CD4-positive, alpha-beta T cell (primary cell): ENCODE data around the gene TMED9. TPM values are rescaled to one million over a fixed set of nuclear protein-coding genes. Genes with fewer than 3 reads are reported as not detected.
A peak's percentile ranks its signal among the peaks of the same experiment; 100 is the strongest.

ENCODE experiments used
- ATAC-seq: fragments of 200-7000 bp; cut with Tn5 transposase; one replicate; pipeline ENCODE4 v1.10.0; 2022; ENCODE audit warnings: mild to moderate bottlenecking; ENCODE audit not compliant: poor library complexity
- CTCF ChIA-PET: fragments of 350-600 bp; sonication (Branson Sonifier 250); formaldehyde crosslinking; loops from one replicate; lab custom pipeline; 2021; ENCODE audit warnings: antibody characterized with exemption, inconsistent platforms; lab: Charles Lee
- POLR2A ChIA-PET: fragments of 350-600 bp; sonication (Branson Sonifier 250); formaldehyde crosslinking; loops from one replicate; lab custom pipeline; 2021; ENCODE audit warnings: antibody characterized with exemption, inconsistent platforms; lab: Charles Lee
- DNase-seq, 14 experiments: peaks; one replicate each; pipeline ENCODE4 v3.0.0-alpha.2; 2013 to 2020; ENCODE audit warnings: mixed read lengths in 2 of 14
- H3K27ac ChIP-seq, 2 donors: one replicate each; pipeline versions ENCODE4 v1.5.1 to v1.7.0; 2013; ENCODE audit warnings: low read length in 2 of 2, low read depth in 1 of 2, mild to moderate bottlenecking in 1 of 2
- H3K27me3 ChIP-seq, 2 experiments: 1 replicate in 1 of 2; 2 replicates in 1 of 2; pipeline versions ENCODE4 v1.6.1 to v1.7.0; 2013; ENCODE audit warnings: low read length in 2 of 2, control low read depth in 1 of 2, mild to moderate bottlenecking in 1 of 2, moderate library complexity in 1 of 2; ENCODE audit not compliant: insufficient read depth in 2 of 2, control insufficient read depth in 1 of 2
- H3K36me3 ChIP-seq: one replicate; pipeline ENCODE4 v1.6.1; 2013; ENCODE audit warnings: low read length, control low read depth; ENCODE audit not compliant: insufficient read depth
- H3K4me1 ChIP-seq: one replicate; pipeline ENCODE4 v1.6.1; 2013; ENCODE audit warnings: low read length, control low read depth; ENCODE audit not compliant: insufficient read depth
- H3K4me3 ChIP-seq: one replicate; pipeline ENCODE4 v1.5.1; 2013; ENCODE audit warnings: mild to moderate bottlenecking, low read length, moderate library complexity
- H3K9me3 ChIP-seq, 2 experiments: 1 replicate in 1 of 2; 2 replicates in 1 of 2; pipeline versions ENCODE4 v1.6.1 to v1.7.0; 2013; ENCODE audit warnings: low read length in 2 of 2, mild to moderate bottlenecking in 2 of 2, control low read depth in 1 of 2, moderate library complexity in 1 of 2; ENCODE audit not compliant: control insufficient read depth in 1 of 2, insufficient read depth in 1 of 2
- H3K27ac Mint-ChIP-seq: one replicate; pipeline ENCODE4 v1.8.0; 2020; ENCODE audit warnings: mixed read lengths
- H3K27me3 Mint-ChIP-seq: one replicate; pipeline ENCODE4 v1.8.0; 2021; ENCODE audit warnings: mixed read lengths
- H3K36me3 Mint-ChIP-seq: one replicate; pipeline ENCODE4 v1.8.0; 2021; ENCODE audit warnings: low read depth, mixed read lengths
- H3K4me1 Mint-ChIP-seq: one replicate; pipeline ENCODE4 v1.8.0; 2021; ENCODE audit warnings: low read depth, mixed read lengths
- H3K4me3 Mint-ChIP-seq: one replicate; pipeline ENCODE4 v1.8.0; 2020; ENCODE audit warnings: mild to moderate bottlenecking, mixed read lengths
- H3K9me3 Mint-ChIP-seq: one replicate; pipeline ENCODE4 v1.8.0; 2020; ENCODE audit warnings: mixed read lengths
- CTCF ChIP-seq: fragments of 200-600 bp; IDR thresholded peaks from one replicate; pipeline ENCODE4 v1.8.0; 2022; ENCODE audit warnings: antibody characterized with exemption, mild to moderate bottlenecking
- intact Hi-C, 2 experiments: fragments of 100-400 bp; cut with DNase I in 1 of 2; cut with micrococcal nuclease in 1 of 2; formaldehyde crosslinking; loops; one replicate each; pipeline versions ENCODE4 v1.15.1 to v1.9.0; 2023 to 2025; cut with DNase I, micrococcal nuclease
- total RNA-seq, 174 experiments: library from RNA in 2 of 174; stranded (reverse) in 2 of 174; gene quantifications; one replicate each; pipeline ENCODE4 v1.2.3 and lab custom pipeline; 2021 to 2026

Gene TMED9
- total RNA-seq, 2 experiments from 2014 or later, result 42.7 to 47.8 TPM

GRCh38 chr5:177595026-177595585 is 3.1 kb downstream of the TMED9 start:
- intact Hi-C loops, result no loop called here
- ChIA-PET CTCF (no interaction called here), POLR2A (no interaction called here)
- Histone ChIP-seq H3K27ac (no peak overlapping the region), H3K4me3 (no peak overlapping the region), H3K27me3 (no peaks in the 10 kb centered on the region), H3K9me3 (no peaks in the 10 kb centered on the region), H3K4me1 (peaks cover 41% of the 10 kb centered on the region), H3K36me3 (peaks cover 39% of the 10 kb centered on the region)
- Mint-ChIP-seq H3K4me3 (peak overlapping the region; percentile 38), H3K9me3 (no peaks in the 10 kb centered on the region), H3K27ac (no peak overlapping the region), H3K27me3 (peaks cover 9% of the 10 kb centered on the region), H3K4me1 (peaks cover 42% of the 10 kb centered on the region), H3K36me3 (peaks cover 50% of the 10 kb centered on the region)
- TF ChIP-seq CTCF, result no peak
- no peak for ATAC-seq
- DNase-seq, result peak in 1 of 14 experiments; percentile 15

GRCh38 chr5:177595991-177596774 is 4.2 kb downstream of the TMED9 start:
- Histone ChIP-seq H3K27ac (no peak overlapping the region), H3K4me3 (no peak overlapping the region), H3K9me3 (no peaks in the 10 kb centered on the region), H3K4me1 (peaks cover 51% of the 10 kb centered on the region), H3K27me3 (no peaks in the 10 kb centered on the region), H3K36me3 (peaks cover 39% of the 10 kb centered on the region)
- no peak for TF ChIP-seq CTCF
- ATAC-seq (no peak), DNase-seq (no peak)
- intact Hi-C loops, result no loop called here
- H3K27ac Mint-ChIP-seq, result no peak overlapping the region
- H3K4me1 Mint-ChIP-seq, result peaks cover 52% of the 10 kb centered on the region
- POLR2A ChIA-PET, result no interaction called here
- H3K9me3 Mint-ChIP-seq, result no peaks in the 10 kb centered on the region
- CTCF ChIA-PET, result no interaction called here
- peak overlapping the region; percentile 25 for H3K4me3 Mint-ChIP-seq
- H3K36me3 Mint-ChIP-seq, result peaks cover 57% of the 10 kb centered on the region
- peaks cover 3% of the 10 kb centered on the region for H3K27me3 Mint-ChIP-seq

GRCh38 chr5:177596775-177597238 is 4.8 kb downstream of the TMED9 start:
- H3K4me1 ChIP-seq, result peaks cover 52% of the 10 kb centered on the region
- POLR2A ChIA-PET, result no interaction called here
- Mint-ChIP-seq H3K4me3 (peak overlapping the region; percentile 70), H3K9me3 (no peaks in the 10 kb centered on the region), H3K4me1 (peaks cover 51% of the 10 kb centered on the region), H3K27me3 (peaks cover under 1% of the 10 kb centered on the region), H3K27ac (no peak overlapping the region), H3K36me3 (peaks cover 51% of the 10 kb centered on the region)
- H3K4me3 ChIP-seq, result no peak overlapping the region
- no peak for TF ChIP-seq CTCF
- no peak for ATAC-seq
- peaks cover 39% of the 10 kb centered on the region for H3K36me3 ChIP-seq
- CTCF ChIA-PET, result no interaction called here
- no peaks in the 10 kb centered on the region for H3K9me3 ChIP-seq
- H3K27me3 ChIP-seq, result no peaks in the 10 kb centered on the region
- no peak for DNase-seq
- H3K27ac ChIP-seq, result no peak overlapping the region
- intact Hi-C loops, result no loop called here
